ENCODE measurements around the gene NPBWR2.
"Not testable (repeated sequence)": the region's sequence is repeated elsewhere in the genome, so short reads cannot be mapped to it uniquely, and the experiment has no call there.

NPBWR2 gene

DNA sequence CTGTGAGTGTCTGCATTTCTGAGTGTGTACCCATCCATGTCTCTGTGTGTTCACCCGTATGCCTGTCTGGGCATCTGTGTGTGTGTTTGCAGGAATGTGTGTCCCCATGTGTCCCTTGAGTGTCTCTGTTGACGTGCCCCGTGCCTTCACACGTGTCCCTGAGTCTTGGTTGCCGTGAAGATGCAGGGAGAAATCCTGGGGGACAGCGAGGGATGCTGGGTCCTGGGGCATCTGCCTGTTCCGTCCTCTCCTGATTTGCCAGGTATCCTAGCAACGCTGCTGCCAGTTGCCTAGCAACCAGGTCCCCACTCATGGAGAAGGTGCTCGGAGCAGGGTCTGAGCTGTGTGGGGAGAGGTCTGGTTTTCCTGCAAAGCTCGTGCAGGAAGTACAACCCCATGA is 17.2 kb downstream of the NPBWR2 start:
- FAIRE-seq: peak; percentile 60
- DNase-seq (ENCODE audit: insufficient read length, low spot score): no peak

DNA sequence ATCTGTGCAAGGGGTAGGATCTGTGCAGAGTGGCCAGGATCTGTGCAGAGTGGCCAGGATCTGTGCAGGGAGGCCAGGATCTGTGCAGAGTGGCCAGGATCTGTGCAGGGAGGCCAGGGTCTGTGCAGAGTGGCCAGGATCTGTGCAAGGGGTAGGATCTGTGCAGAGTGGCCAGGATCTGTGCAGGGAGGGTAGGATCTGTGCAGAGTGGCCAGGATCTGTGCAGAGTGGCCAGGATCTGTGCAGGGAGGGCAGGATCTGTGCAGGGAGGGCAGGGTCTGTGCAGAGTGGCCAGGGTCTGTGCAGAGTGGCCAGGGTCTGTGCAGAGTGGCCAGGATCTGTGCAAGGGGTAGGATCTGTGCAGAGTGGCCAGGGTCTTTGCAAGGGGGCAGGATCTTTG is 18.8 kb downstream of the NPBWR2 start:
- peak; percentile 100 for FAIRE-seq

DNA sequence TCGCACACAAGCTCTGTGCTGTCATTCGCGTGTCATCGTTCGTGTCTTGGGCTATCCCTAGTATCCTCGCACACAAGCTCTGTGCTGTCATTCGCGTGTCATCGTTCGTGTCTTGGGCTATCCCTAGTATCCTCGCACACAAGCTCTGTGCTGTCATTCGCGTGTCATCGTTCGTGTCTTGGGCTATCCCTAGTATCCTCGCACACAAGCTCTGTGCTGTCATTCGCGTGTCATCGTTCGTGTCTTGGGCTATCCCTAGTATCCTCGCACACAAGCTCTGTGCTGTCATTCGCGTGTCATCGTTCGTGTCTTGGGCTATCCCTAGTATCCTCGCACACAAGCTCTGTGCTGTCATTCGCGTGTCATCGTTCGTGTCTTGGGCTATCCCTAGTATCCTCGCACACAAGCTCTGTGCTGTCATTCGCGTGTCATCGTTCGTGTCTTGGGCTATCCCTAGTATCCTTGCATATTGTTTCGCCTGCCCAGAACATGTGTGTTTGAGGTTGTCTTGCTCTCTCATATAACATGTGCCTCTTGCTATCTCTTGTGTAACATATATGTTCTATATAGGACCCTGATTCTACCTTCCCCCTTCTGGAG is 20.0 kb downstream of the NPBWR2 start:
- not testable (repeated sequence) for FAIRE-seq; DNase-seq (ENCODE audit: insufficient read length, low spot score)

More for the DNA sequence above, 18.8 kb downstream of the NPBWR2 start:
- DNase-seq (ENCODE audit: insufficient read length, low spot score): not testable (repeated sequence)

GRCh38 chr20:64086801-64087200 is 20.6 kb downstream of the NPBWR2 start:
- DNase-seq (ENCODE audit: insufficient read length, low spot score) (no peak), FAIRE-seq (no peak)

DNA sequence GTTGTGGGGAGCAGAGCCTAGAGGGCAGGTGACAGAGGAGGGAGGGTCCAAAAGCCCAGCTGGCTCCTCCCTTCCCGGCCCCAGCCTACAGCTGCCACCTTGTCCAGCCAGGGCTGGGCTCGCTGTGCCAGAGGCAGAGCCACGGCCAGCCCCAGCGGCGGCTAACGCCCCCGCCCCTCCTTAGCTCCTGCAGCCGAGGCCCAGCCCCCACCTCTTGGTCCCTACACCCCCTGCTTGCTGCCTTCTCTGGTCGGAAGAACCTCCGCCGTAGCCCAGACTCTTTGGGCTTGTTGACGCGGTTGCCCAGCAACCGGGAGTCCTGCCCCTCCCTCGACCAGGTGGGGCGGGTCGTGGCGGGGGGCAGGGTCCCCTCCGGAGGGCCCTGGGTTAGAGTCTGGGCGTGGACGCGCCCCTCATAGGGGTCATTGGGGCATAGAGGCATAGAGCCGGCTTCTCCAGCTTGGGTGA is 22.6 kb downstream of the NPBWR2 start:
- DNase-seq (ENCODE audit: insufficient read length, low spot score): no peak

GRCh38 chr20:64083804-64084684 is 23.3 kb downstream of the NPBWR2 start, which contains the start of gene LKAAEAR1:
LKAAEAR1 (minus strand) TSS chr20:64084398; CDS start chr20:64084219, 179 bp downstream.
- DNase-seq (ENCODE audit: insufficient read length, low spot score) (no peak), FAIRE-seq (no peak)

More for the DNA sequence above, 22.6 kb downstream of the NPBWR2 start:
- FAIRE-seq: no peak

DNA sequence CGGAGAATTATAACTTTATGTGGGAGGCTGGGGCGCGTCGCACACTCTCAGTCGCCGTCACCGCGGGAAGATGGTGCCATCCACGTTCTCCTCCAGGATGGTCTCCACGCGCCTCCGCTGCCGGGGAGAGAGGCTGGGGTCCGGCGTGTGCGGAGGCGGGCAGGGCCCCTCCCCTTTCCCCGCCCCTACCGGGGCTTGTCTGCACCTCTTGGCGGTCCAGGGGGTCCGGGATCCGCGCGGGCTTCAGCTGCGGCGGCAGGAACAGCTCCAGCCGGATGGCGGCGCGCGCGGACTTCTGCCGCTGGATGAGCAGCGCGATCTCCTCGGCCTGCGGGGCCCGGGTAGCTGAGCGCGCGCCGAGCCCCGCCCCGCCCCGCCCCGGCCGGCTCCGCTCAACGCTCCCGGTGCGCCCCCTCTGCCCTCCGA is 24.0 kb downstream of the NPBWR2 start:
- peak; percentile 95 for DNase-seq (ENCODE audit: insufficient read length, low spot score)
- FAIRE-seq: peak; percentile 96

GRCh38 chr20:64082820-64083377 is 24.5 kb downstream of the NPBWR2 start:
- FAIRE-seq (peak; percentile 67), DNase-seq (ENCODE audit: insufficient read length, low spot score) (no peak)

DNA sequence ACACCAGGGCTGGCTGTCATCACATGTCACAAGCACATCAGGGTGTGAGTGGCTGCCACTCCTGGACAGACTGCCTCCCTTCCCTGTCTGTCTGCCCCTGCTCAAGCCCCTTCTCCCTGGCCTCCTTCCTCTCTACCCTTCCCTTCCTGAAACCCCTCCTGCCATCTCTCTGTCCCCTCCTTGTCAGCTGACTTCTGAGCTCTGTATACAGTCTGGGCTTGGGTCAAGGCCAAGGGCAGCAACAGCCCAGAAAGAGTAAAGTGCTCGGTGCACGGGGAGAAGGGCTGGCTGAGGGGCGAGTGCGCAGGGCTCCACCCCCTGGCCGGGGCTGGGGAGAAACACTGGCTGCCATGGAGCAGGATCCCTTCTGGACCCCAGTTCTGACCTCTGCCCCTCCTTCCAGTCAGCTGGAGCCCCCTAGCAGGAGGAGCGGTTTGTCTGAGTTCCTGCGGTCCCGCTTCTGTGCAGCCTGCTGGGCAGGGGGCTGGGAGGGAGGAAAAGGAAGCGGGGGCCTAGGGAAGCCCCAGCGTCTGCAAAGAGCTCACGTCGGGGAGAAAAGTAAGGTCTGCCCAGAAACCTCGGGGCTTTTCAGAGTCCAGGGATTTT is 25.1 kb downstream of the NPBWR2 start:
- DNase-seq (ENCODE audit: insufficient read length, low spot score) (no peak), FAIRE-seq (peak; percentile 82)

- DNase-seq (ENCODE audit: insufficient read length, low spot score) (no peak), FAIRE-seq (no peak)
Measured at GRCh38 chr20:64081624-64081964, 25.8 kb downstream of the NPBWR2 start.

DNA sequence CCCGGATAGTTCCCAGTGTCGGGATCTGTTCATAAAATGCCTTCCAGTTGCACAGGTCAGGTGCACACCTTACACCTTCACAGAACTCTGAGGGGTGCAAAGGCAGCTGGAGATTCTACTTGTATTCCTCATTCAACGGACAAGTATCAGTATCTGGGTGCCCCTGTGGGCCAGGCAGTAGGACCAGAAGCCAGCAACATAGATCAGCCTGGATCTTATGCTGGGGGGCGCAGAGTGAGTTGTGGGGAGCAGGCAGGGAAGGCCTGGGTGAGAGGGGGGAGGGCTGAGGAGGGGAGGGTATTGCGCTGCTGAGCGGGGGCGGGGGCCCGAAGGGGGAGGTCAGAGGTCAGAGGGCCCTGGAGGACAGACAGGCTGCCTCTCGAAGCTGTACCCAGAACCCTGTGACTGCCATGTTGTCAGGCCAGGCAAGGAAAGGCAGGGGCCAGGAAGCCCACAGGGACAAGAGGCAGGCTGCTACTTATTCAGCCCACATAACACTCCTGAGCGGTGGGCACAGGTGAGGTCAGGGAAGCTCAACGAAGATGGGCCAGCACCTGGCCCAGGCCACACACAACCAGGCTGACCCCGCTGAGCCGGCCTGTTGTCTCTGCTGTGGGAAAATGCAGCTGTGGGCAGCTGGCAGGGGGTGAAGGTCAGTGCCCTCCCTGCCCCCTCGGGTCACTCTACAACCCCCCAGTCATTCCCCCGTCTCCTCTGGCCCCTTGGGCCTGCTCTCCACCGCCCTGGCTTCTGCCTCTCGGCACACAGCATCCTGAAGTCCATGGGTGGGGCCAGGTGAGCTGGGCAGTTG is 26.3 kb downstream of the NPBWR2 start:
- DNase-seq (ENCODE audit: insufficient read length, low spot score) (no peak), FAIRE-seq (no peak)

GRCh38 chr20:64080013-64080812 is 27.2 kb downstream of the NPBWR2 start, which contains the start of gene OPRL1:
OPRL1 (plus strand) TSS chr20:64080082; CDS start chr20:64092721, 12,639 bp downstream.
- DNase-seq (ENCODE audit: insufficient read length, low spot score) (no peak), FAIRE-seq (no peak)

- peak; percentile 96 for DNase-seq (ENCODE audit: insufficient read length, low spot score)
- FAIRE-seq: peak; percentile 99
Measured at GRCh38 chr20:64079273-64080012, 27.9 kb downstream of the NPBWR2 start, which contains the start of gene RGS19. RGS19 (minus strand) TSS chr20:64079518; CDS start chr20:64076886, 2,632 bp downstream.

GRCh38 chr20:64078934-64079272 is 28.5 kb downstream of the NPBWR2 start:
- no peak for FAIRE-seq
- no peak for DNase-seq (ENCODE audit: insufficient read length, low spot score)

DNA sequence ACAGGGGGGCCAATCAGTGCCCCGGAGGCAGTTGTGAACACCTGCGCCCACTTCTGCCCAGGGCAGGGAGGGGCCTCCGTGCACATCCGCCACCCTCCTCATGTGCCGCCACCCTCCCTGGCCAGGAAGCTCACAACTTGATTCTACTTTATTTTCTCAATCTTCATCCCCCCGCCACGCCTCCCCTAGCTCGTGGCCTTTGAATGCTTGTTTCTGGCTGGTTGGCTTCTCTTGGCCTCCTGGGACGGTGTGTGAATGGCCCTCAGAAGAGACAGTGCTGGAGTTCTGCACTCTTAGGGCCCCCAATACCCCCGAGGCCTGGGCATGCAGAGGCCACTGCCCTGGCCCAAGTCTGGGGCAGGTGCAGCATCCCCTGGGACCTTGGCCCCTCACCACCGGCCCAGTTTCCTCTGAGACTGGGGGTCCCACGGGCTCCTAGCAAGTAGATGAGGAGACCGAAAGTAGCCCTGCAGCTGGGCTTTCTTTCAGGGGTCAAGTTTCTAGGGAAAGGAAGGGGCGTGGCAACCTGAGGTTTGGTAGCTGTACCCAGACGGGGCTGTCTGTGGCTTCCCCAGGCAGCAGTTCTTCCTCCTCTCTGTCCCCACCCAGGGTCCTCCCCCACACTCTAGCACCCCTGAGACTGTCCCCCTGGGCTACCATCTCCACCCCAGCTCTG is 29.4 kb downstream of the NPBWR2 start:
- FAIRE-seq (peak; percentile 87), DNase-seq (ENCODE audit: insufficient read length, low spot score) (no peak)

- DNase-seq (ENCODE audit: insufficient read length, low spot score): no peak
- FAIRE-seq: peak; percentile 23
Measured at GRCh38 chr20:64077541-64077875, 29.9 kb downstream of the NPBWR2 start.

GRCh38 chr20:64077094-64077493 is 30.3 kb downstream of the NPBWR2 start:
- DNase-seq (ENCODE audit: insufficient read length, low spot score) (no peak), FAIRE-seq (no peak)
